HCT116 (cell line): ENCODE measurements around the gene ACOX3. TPM values are rescaled to one million over a fixed set of nuclear protein-coding genes. Genes with fewer than 3 reads are reported as not detected.

ENCODE experiments used
- ATAC-seq: fragments of 200-7000 bp; cut with Tn5 transposase; 2 replicates; pipeline ENCODE4 v1.9.1; 2020; ENCODE audit warnings: mild to moderate bottlenecking, moderate library complexity
- BruUV-seq: library from RNA; stranded (reverse); fragments of 400-500 nt; replicated peaks from 2 replicates; lab custom pipeline; 2021; lab: Mats Ljungman, UMichigan
- CTCF ChIA-PET: fragments of 300-600 bp; sonication (Branson Sonifier 250); formaldehyde crosslinking; loops from one replicate; lab custom pipeline; 2021; ENCODE audit warnings: antibody characterized with exemption; lab: Charles Lee
- POLR2A ChIA-PET: fragments of 300-600, 350-600 bp; sonication (Branson Sonifier 250); formaldehyde crosslinking; loops from one replicate; lab custom pipeline; 2021; ENCODE audit warnings: antibody characterized with exemption; lab: Charles Lee
- RAD21 ChIA-PET, 2 experiments: fragments of 300-600 bp; sonication (Branson Sonifier 250); formaldehyde crosslinking; loops; one replicate each; lab custom pipeline; 2023; ENCODE audit warnings: low total read pairs in 2 of 2; ENCODE audit not compliant: uncharacterized antibody in 2 of 2, unreplicated experiment in 2 of 2, low non-redundant PET in 1 of 2; lab: Charles Lee
- DNase-seq: peaks from one replicate; pipeline ENCODE4 v3.0.0-alpha.2; 2010; ENCODE audit warnings: low read depth, low spot score
- H2AFZ ChIP-seq: fragments of 200-600 bp; shearing (Covaris generic), sonication (generic); 2 replicates; pipeline ENCODE4 v1.6.1; 2017; ENCODE audit warnings: low read depth, mixed run types, mixed read lengths, antibody characterized with exemption, low read length; ENCODE audit not compliant: poor library complexity, severe bottlenecking
- H3K27ac ChIP-seq: 2 replicates; pipeline ENCODE4 v1.5.1; 2012; ENCODE audit warnings: low read depth, low read length
- H3K27me3 ChIP-seq: fragments of 200-600 bp; sonication (generic); 2 replicates; pipeline ENCODE4 v1.6.1; 2016; ENCODE audit warnings: mixed run types, low read length, mixed read lengths; ENCODE audit not compliant: insufficient read depth
- H3K36me3 ChIP-seq, 2 experiments: fragments of 200-500 bp in 1 of 2; fragments of 200-600 bp in 1 of 2; sonication (Bioruptor generic) in 1 of 2; sonication (generic) in 1 of 2; 2 replicates each; pipeline versions ENCODE4 v1.5.1 to v1.6.1; 2014 to 2016; ENCODE audit warnings: low read length in 2 of 2, inconsistent platforms in 1 of 2, mixed read lengths in 1 of 2, mixed run types in 1 of 2; ENCODE audit not compliant: insufficient read depth in 2 of 2, control insufficient read depth in 1 of 2
- H3K4me1 ChIP-seq, 2 experiments: fragments of 200-600 bp in 1 of 2; sonication (generic) in 1 of 2; 2 replicates each; pipeline versions ENCODE4 v1.5.1 to v1.6.1; 2012 to 2017; ENCODE audit warnings: low read length in 2 of 2, inconsistent platforms in 1 of 2, mild to moderate bottlenecking in 1 of 2, mixed read lengths in 1 of 2, mixed run types in 1 of 2, moderate library complexity in 1 of 2; ENCODE audit not compliant: insufficient read depth in 2 of 2, control insufficient read depth in 1 of 2
- H3K4me2 ChIP-seq: fragments of 200-600 bp; sonication (generic); 2 replicates; pipeline ENCODE4 v1.6.1; 2017; ENCODE audit warnings: mixed run types, low read length, mixed read lengths
- H3K4me3 ChIP-seq, 2 experiments: fragments of 200-600 bp in 1 of 2; sonication (generic) in 1 of 2; replicated peaks in 1 of 2; 2 replicates each; pipeline ENCODE4 v1.5.1; 2011 to 2016; ENCODE audit warnings: low read length in 2 of 2, control low read depth in 1 of 2, low read depth in 1 of 2, mild to moderate bottlenecking in 1 of 2, mixed read lengths in 1 of 2, mixed run types in 1 of 2
- H3K79me2 ChIP-seq: fragments of 200-600 bp; sonication (generic); 2 replicates; pipeline ENCODE4 v1.6.1; 2017; ENCODE audit warnings: mild to moderate bottlenecking, mixed run types, low read length, moderate library complexity, mixed read lengths; ENCODE audit not compliant: insufficient read depth
- H3K9ac ChIP-seq: fragments of 200-600 bp; sonication (generic); 2 replicates; pipeline ENCODE4 v1.6.1; 2016; ENCODE audit warnings: low read length, mixed read lengths
- H3K9me2 ChIP-seq: fragments of 200-600 bp; sonication (generic), shearing (Covaris generic); 2 replicates; pipeline ENCODE4 v1.6.1; 2017; ENCODE audit warnings: mixed run types, mild to moderate bottlenecking, moderate library complexity; ENCODE audit not compliant: insufficient read depth
- H3K9me3 ChIP-seq, 2 experiments: fragments of 200-500 bp in 1 of 2; fragments of 200-600 bp in 1 of 2; sonication (Bioruptor generic) in 1 of 2; sonication (generic) in 1 of 2; 2 replicates each; pipeline ENCODE4 v1.6.1; 2014 to 2017; ENCODE audit warnings: low read length in 2 of 2, mixed read lengths in 2 of 2, inconsistent platforms in 1 of 2, low read depth in 1 of 2, mild to moderate bottlenecking in 1 of 2, mixed run types in 1 of 2, moderate library complexity in 1 of 2; ENCODE audit not compliant: control insufficient read depth in 1 of 2, insufficient read depth in 1 of 2
- H4K20me1 ChIP-seq: fragments of 200-600 bp; sonication (generic), shearing (Covaris generic); 2 replicates; pipeline ENCODE4 v1.6.1; 2017; ENCODE audit warnings: mixed run types, mild to moderate bottlenecking, moderate library complexity; ENCODE audit not compliant: insufficient read depth
- ATF3 ChIP-seq: IDR thresholded peaks from 2 replicates; pipeline ENCODE4 v1.6.1; 2012
- CBX3 ChIP-seq: IDR thresholded peaks from 2 replicates; pipeline ENCODE4 v1.6.1; 2012; ENCODE audit warnings: low read depth
- CEBPB ChIP-seq: IDR thresholded peaks from 2 replicates; pipeline ENCODE4 v1.6.1; 2012; ENCODE audit warnings: low read depth
- CTCF ChIP-seq, 3 experiments: fragments of 200-600 bp in 1 of 3; sonication (generic) in 1 of 3; IDR thresholded peaks in 2 of 3; conservative IDR thresholded peaks in 1 of 3; 2 replicates each; pipeline ENCODE4 v1.5.1; 2012 to 2017; ENCODE audit warnings: low read depth in 2 of 3, low read length in 2 of 3, antibody characterized with exemption in 1 of 3, borderline replicate concordance in 1 of 3, control low read depth in 1 of 3, mild to moderate bottlenecking in 1 of 3, mixed read lengths in 1 of 3, mixed run types in 1 of 3, moderate library complexity in 1 of 3; ENCODE audit not compliant: insufficient read depth in 1 of 3
- ELF1 ChIP-seq: IDR thresholded peaks from 2 replicates; pipeline ENCODE4 v1.6.1; 2012; ENCODE audit warnings: low read depth, borderline replicate concordance
- POLR2A ChIP-seq: IDR thresholded peaks from 2 replicates; pipeline ENCODE4 v1.7.0; 2011; ENCODE audit warnings: borderline replicate concordance; ENCODE audit not compliant: insufficient read depth, insufficient read length; ENCODE audit errors: extremely low read depth
- SIN3A ChIP-seq: IDR thresholded peaks from 2 replicates; pipeline ENCODE4 v1.6.1; 2012; ENCODE audit warnings: low read depth
- SP1 ChIP-seq: IDR thresholded peaks from 2 replicates; pipeline ENCODE4 v1.6.1; 2012; ENCODE audit warnings: low read depth
- YY1 ChIP-seq: IDR thresholded peaks from 2 replicates; pipeline ENCODE4 v1.6.1; 2011; ENCODE audit warnings: low read length, low read depth, moderate library complexity, mild to moderate bottlenecking; ENCODE audit not compliant: insufficient replicate concordance; ENCODE audit errors: extremely low read depth
- ZFX ChIP-seq: fragments of 450-650 bp; IDR thresholded peaks from 2 replicates; pipeline ENCODE4 v1.6.1; 2017
- ZNF274 ChIP-seq: fragments of 200-500 bp; sonication (Bioruptor generic); IDR thresholded peaks from 2 replicates; pipeline ENCODE4 v1.6.1; 2014; ENCODE audit warnings: mild to moderate bottlenecking, low read depth, low read length, inconsistent platforms
- intact Hi-C: fragments of 100-400 bp; cut with micrococcal nuclease; formaldehyde crosslinking; loops from 2 replicates; pipeline ENCODE4 v1.10.0; 2022
- total RNA-seq: library from RNA; stranded (reverse); gene quantifications from one replicate; pipeline ENCODE4 v1.2.1, GENCODE V29; 2021; ENCODE audit not compliant: unreplicated experiment

The ACOX3 gene
- total RNA-seq, 1 experiment from 2014 or later = 16.9 TPM

- ATAC-seq = no peak
- POLR2A ChIA-PET = no interaction called here
- H3K9ac ChIP-seq = no peak overlapping the region
- H3K9me2 ChIP-seq = no peaks in the 10 kb centered on the region
- no peak overlapping the region for H3K4me3 ChIP-seq
- H3K4me2 ChIP-seq = no peak overlapping the region
- CTCF ChIA-PET = interaction anchor here (1.6 kb wide), 1 partner anchor 231 kb away, joined by 6 read pairs; no protein-coding TSS in a partner anchor
- H3K4me1 ChIP-seq = peaks cover 12 to 15% of the 10 kb centered on the region in 2 experiments; a peak in 3 of 4 replicates
- no peak overlapping the region for H2AFZ ChIP-seq
- RAD21 ChIA-PET = interaction anchor here in 1 of 2 experiments (1.1 kb wide), 1 partner anchor 141 kb away, joined by 3 read pairs; no protein-coding TSS in a partner anchor
- no peak for TF ChIP-seq SIN3A
- no peak for TF ChIP-seq ELF1
- no peak for TF ChIP-seq CEBPB
- TF ChIP-seq ZFX = no peak
- TF ChIP-seq YY1 = no peak
- TF ChIP-seq SP1 = no peak
- no peak for TF ChIP-seq POLR2A
- no peak for TF ChIP-seq CBX3
- TF ChIP-seq ATF3 = no peak
- no peak for TF ChIP-seq CTCF (IDR thresholded peaks at IDR 0.05 in 2 of 3, conservative IDR thresholded peaks at IDR 0.05 in 1 of 3; ENCODE audit: borderline replicate concordance in 1 of 3, insufficient read depth in 1 of 3, low read depth in 2 of 3, low read length in 2 of 3)
- no peak for TF ChIP-seq ZNF274
- no TSS peak for BruUV-seq
- H3K79me2 ChIP-seq = no peaks in the 10 kb centered on the region
- H4K20me1 ChIP-seq = no peaks in the 10 kb centered on the region
- H3K27ac ChIP-seq = no peak overlapping the region
- no peaks in the 10 kb centered on the region for H3K9me3 ChIP-seq
- H3K27me3 ChIP-seq = no peaks in the 10 kb centered on the region
- no peak for DNase-seq
- H3K36me3 ChIP-seq = no peaks in the 10 kb centered on the region; a peak in 1 of 4 replicates
- intact Hi-C loops = loop anchor here (1.0 kb wide), 1 partner anchor 165 kb away; no protein-coding TSS in a partner anchor
These were observed 32.8 kb downstream of the ACOX3 start for GRCh38 chr4:8407756-8408155.
